NCI-H2227 (cell line): ENCODE data around the gene ABCA2.
A peak's percentile ranks its signal among the peaks of the same experiment; 100 is the strongest.
"Not testable (repeated sequence)": the region's sequence is repeated elsewhere in the genome, so short reads cannot be mapped to it uniquely, and the experiment has no call there.

ENCODE experiments used
- DNase-seq: peaks from one replicate; lab custom pipeline; 2025; ENCODE audit not compliant: unreplicated experiment; lab: John Stamatoyannopoulos, UW

The ABCA2 gene

GRCh38 chr9:137046088-137046787 lies 18.2 kb upstream of the ABCA2 start, which contains the start of gene NPDC1:
Gene NPDC1 (minus strand): TSS chr9:137046177. CDS start chr9:137045989, 188 bp downstream.
- peak; percentile 73 for DNase-seq

- DNase-seq = peak; percentile 49
These were observed 17.5 kb upstream of the ABCA2 start for GRCh38 chr9:137045294-137046087.

- peak; percentile 29 for DNase-seq
These were observed 16.6 kb upstream of the ABCA2 start for GRCh38 chr9:137044502-137045177.

GRCh38 chr9:137044037-137044436 lies 16.0 kb upstream of the ABCA2 start:
- no peak for DNase-seq

- no peak for DNase-seq
These were observed 15.0 kb upstream of the ABCA2 start for GRCh38 chr9:137042751-137043727.

GRCh38 chr9:137041124-137041523 lies 13.1 kb upstream of the ABCA2 start:
- peak; percentile 81 for DNase-seq

GRCh38 chr9:137040568-137040967 lies 12.5 kb upstream of the ABCA2 start:
- no peak for DNase-seq

- DNase-seq = no peak
These were observed 11.8 kb upstream of the ABCA2 start for GRCh38 chr9:137039611-137040366.

GRCh38 chr9:137038916-137039315 lies 10.9 kb upstream of the ABCA2 start:
- DNase-seq = no peak

- DNase-seq = no peak
These were observed 9.4 kb upstream of the ABCA2 start for GRCh38 chr9:137037483-137037882.

GRCh38 chr9:137037035-137037434 lies 9.0 kb upstream of the ABCA2 start:
- DNase-seq = no peak

GRCh38 chr9:137035937-137036336 lies 7.9 kb upstream of the ABCA2 start:
- DNase-seq = no peak

- no peak for DNase-seq
These were observed 7.4 kb upstream of the ABCA2 start for GRCh38 chr9:137035507-137035834.

GRCh38 chr9:137034709-137035506 lies 6.9 kb upstream of the ABCA2 start:
- peak; percentile 86 for DNase-seq

GRCh38 chr9:137034039-137034708 lies 6.1 kb upstream of the ABCA2 start:
- DNase-seq = no peak

GRCh38 chr9:137033481-137033880 lies 5.4 kb upstream of the ABCA2 start:
- DNase-seq = not testable (repeated sequence)

- DNase-seq = no peak
These were observed 4.8 kb upstream of the ABCA2 start for GRCh38 chr9:137032858-137033257.

- no peak for DNase-seq
These were observed 4.0 kb upstream of the ABCA2 start, which contains the start of gene FUT7 for GRCh38 chr9:137031904-137032640. Gene FUT7 (minus strand): TSS chr9:137032088. CDS start chr9:137031991, 97 bp downstream.
